Tibial artery (tissue), 4 donors: ENCODE data around the gene CFAP251.
A peak's percentile ranks its signal among the peaks of the same experiment; 100 is the strongest.

Source experiments
- DNase-seq, 2 donors: peaks; one replicate each; pipeline ENCODE4 v3.0.0-alpha.2; 2019
- H3K27ac ChIP-seq, 2 donors: fragments of 200-600 bp; sonication (generic) in 1 of 2; 1 replicate in 1 of 2; 2 replicates in 1 of 2; pipeline ENCODE4 v1.5.1; 2018 to 2019; ENCODE audit warnings: mild to moderate bottlenecking in 1 of 2
- H3K27me3 ChIP-seq, 2 donors: fragments of 200-600 bp; sonication (generic) in 1 of 2; one replicate each; pipeline versions ENCODE4 v1.5.1 to v1.6.0; 2016 to 2019
- H3K36me3 ChIP-seq, 3 donors: fragments of 200-600 bp; sonication (generic) in 2 of 3; one replicate each; pipeline ENCODE4 v1.5.1; 2016 to 2019; ENCODE audit warnings: mild to moderate bottlenecking in 2 of 3
- H3K4me1 ChIP-seq, 4 donors: fragments of 200-600 bp; sonication (generic) in 2 of 4; 1 replicate in 3 of 4; 2 replicates in 1 of 4; pipeline ENCODE4 v1.5.1; 2016 to 2019
- H3K4me3 ChIP-seq, 2 donors: fragments of 200-600 bp; sonication (generic) in 1 of 2; 1 replicate in 1 of 2; 2 replicates in 1 of 2; pipeline ENCODE4 v1.5.1; 2018 to 2019; ENCODE audit warnings: mild to moderate bottlenecking in 2 of 2
- H3K9me3 ChIP-seq, 3 donors: fragments of 200-600 bp; sonication (generic) in 1 of 3; one replicate each; pipeline ENCODE4 v1.5.1; 2016 to 2019
- intact Hi-C: fragments of 100-400 bp; cut with DNase I; formaldehyde crosslinking; loops from one replicate; pipeline ENCODE4 v1.15.0; 2023; ENCODE audit warnings: low total_unique reads
- TF ChIP-seq, protein P1 (sequence below), 2 experiments: fragments of 200-600 bp in 1 of 2; fragments of 450-650 bp in 1 of 2; IDR thresholded peaks; one replicate each; pipeline ENCODE4 v1.5.1; 2017 to 2019; ENCODE audit warnings: antibody characterized with exemption in 2 of 2, mild to moderate bottlenecking in 1 of 2, moderate library complexity in 1 of 2

Gene CFAP251

DNA sequence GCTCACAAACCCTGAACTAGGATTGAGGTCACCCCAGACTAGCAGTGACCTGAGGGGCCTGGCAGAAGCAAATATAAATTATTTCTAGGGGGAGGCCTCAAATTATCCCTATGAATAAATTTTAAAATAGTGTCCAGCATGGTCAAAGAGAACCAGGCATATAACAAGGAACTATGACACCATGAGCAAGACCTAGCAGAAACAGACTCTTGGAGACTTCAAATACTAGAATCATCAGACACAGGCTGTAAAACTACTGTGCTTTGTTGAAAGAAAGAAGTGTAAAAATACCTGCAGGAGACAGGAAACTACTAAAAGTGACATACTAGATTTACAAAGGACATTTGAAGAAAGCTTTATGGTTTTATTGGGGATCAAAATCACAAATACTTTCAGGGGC is 100.1 kb downstream of the CFAP251 start:
- H3K4me1 ChIP-seq, result peaks cover 0 to 15% (median 8%) of the 10 kb centered on the region in 4 donors
- no peaks in the 10 kb centered on the region for H3K9me3 ChIP-seq
- TF ChIP-seq, protein P1, sequence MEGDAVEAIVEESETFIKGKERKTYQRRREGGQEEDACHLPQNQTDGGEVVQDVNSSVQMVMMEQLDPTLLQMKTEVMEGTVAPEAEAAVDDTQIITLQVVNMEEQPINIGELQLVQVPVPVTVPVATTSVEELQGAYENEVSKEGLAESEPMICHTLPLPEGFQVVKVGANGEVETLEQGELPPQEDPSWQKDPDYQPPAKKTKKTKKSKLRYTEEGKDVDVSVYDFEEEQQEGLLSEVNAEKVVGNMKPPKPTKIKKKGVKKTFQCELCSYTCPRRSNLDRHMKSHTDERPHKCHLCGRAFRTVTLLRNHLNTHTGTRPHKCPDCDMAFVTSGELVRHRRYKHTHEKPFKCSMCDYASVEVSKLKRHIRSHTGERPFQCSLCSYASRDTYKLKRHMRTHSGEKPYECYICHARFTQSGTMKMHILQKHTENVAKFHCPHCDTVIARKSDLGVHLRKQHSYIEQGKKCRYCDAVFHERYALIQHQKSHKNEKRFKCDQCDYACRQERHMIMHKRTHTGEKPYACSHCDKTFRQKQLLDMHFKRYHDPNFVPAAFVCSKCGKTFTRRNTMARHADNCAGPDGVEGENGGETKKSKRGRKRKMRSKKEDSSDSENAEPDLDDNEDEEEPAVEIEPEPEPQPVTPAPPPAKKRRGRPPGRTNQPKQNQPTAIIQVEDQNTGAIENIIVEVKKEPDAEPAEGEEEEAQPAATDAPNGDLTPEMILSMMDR (IDR thresholded peaks at IDR 0.05), result no peak
- no peak overlapping the region for H3K27ac ChIP-seq
- no peaks in the 10 kb centered on the region for H3K36me3 ChIP-seq
- H3K4me3 ChIP-seq, result no peak overlapping the region
- no peak for DNase-seq
- intact Hi-C loops, result no loop called here
- H3K27me3 ChIP-seq, result no peaks in the 10 kb centered on the region

DNA sequence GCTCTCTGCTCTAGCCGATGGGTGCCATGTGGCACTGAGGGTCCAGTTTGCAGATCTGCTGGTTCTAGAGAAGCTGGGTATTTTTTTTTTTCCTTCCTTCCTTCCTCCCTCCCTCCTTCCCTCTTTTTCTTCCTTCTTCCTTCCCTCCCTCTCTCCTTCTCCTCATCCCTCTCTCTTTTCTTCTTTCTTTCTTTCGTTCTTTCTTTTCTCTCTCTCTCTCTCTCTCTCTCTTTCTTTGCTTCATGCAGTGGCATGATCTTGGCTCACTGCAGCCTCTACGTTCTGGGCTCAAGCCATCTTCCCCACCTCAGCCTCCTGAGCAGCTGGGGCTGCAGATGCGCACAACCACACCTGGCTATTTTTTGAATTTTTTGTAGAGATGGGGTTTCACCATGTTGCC is 100.5 kb downstream of the CFAP251 start:
- Histone ChIP-seq H3K4me1 (peaks cover 0 to 20% (median 12%) of the 10 kb centered on the region in 4 donors), H3K27ac (no peak overlapping the region), H3K4me3 (no peak overlapping the region), H3K27me3 (no peaks in the 10 kb centered on the region), H3K9me3 (no peaks in the 10 kb centered on the region), H3K36me3 (no peaks in the 10 kb centered on the region)
- DNase-seq, result no peak
- TF ChIP-seq, protein P1 (IDR thresholded peaks at IDR 0.05), result no peak
- intact Hi-C loops, result no loop called here

DNA sequence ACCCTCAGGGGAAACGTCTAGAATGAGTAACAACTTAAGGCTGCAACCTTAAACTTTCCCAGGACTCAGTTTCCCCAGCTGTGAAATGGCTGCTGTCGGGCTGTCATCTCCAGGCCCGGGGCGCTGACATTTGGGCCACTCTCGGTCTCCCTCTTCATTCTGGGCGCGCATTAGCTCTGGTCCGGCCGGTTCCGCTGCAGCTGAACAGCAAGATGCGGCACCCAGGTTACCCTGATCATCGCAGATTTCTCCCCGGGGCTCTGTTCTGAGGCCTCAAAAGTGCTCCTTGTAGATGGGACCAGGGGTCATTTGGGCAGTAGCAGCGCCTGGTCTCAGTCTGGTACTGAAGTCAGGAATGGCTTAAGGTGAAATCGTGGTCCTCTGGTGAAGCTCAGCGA is 102.4 kb downstream of the CFAP251 start:
- intact Hi-C loops, result loop anchor here (5.0 kb wide), 1 partner anchor 103 kb away; the partner anchor contains the start of gene CFAP251
- peak overlapping the region; percentile 70 to 82 for H3K4me3 ChIP-seq
- peaks cover 0 to 34% (median 23%) of the 10 kb centered on the region in 4 donors for H3K4me1 ChIP-seq
- peak overlapping the region; percentile 82 to 98 for H3K27ac ChIP-seq
- TF ChIP-seq, protein P1 (IDR thresholded peaks at IDR 0.05), result no peak
- H3K36me3 ChIP-seq, result no peaks in the 10 kb centered on the region
- DNase-seq, result no peak
- no peaks in the 10 kb centered on the region for H3K9me3 ChIP-seq
- H3K27me3 ChIP-seq, result no peaks in the 10 kb centered on the region

DNA sequence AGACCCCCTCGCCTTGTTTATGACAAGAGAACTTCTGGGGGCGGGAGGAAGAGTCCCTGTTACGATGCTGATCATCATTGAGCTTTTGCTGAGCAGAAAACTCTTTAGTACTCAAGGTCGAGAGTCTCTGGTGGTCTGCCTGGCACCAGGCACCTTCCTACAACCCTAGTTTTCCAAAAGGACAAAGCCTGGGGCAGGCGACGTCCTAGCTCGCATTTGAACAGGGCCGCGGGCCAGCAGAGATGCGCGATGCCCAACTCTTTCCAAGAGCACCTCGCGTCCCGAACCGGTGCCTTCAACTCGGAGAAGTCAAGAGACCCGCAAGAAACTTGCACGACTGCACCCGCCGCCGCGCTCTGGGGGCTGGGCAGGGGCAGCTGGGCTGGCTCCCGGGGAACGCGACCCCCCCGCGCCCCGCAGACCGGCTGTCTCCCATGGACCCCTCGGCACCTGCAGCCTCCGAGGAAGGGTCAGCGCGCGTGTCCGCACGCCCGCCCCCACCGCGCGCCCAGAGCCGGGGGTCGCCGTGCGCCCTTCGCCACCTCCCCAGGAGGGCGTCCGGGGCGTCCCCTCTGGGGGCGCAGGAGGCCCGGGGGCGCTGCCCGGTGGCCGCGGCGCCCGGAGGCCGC is 102.9 kb downstream of the CFAP251 start:
- H3K9me3 ChIP-seq, result no peaks in the 10 kb centered on the region
- peak in 1 of 2 donors; percentile 74 for DNase-seq
- H3K4me1 ChIP-seq, result peaks cover 0 to 39% (median 26%) of the 10 kb centered on the region in 4 donors
- peak overlapping the region; percentile 70 to 82 for H3K4me3 ChIP-seq
- intact Hi-C loops, result loop anchor here (5.0 kb wide), 1 partner anchor 104 kb away; the partner anchor contains the start of gene CFAP251
- peak overlapping the region; percentile 82 to 98 for H3K27ac ChIP-seq
- TF ChIP-seq, protein P1 (IDR thresholded peaks at IDR 0.05), result no peak
- no peaks in the 10 kb centered on the region for H3K36me3 ChIP-seq
- no peaks in the 10 kb centered on the region for H3K27me3 ChIP-seq

DNA sequence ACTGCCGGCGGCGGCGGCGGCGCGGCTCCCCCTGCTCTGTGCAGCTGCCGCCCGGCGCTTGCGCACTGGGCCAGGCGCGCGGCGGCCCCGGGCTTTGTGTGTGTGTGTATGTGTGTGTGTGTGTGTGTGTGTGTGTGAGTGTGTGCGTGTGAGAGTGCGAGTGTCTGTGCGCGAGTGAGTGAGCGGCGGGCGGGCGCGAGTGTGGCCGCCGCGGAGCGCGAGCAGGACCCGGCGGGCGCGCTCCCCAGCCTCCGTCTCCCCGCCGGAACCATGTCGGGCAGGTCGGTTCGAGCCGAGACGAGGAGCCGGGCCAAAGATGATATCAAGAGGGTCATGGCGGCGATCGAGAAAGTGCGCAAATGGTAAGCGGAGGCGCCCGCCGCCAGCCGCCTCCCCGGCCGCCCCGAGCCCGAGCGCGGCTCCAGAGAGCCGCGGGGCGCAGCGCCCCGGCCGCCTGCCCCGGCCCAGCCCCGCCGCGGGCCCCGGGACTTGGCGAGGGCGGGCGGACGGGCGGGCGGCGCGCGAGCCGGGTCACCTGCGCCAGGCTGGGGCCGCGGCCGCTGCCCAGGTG is 103.5 kb downstream of the CFAP251 start, which contains the start of gene BCL7A:
BCL7A (plus strand) TSS at position 63 of the 571 bp plus-strand sequence; CDS start at position 271, 208 bp downstream.
- Histone ChIP-seq H3K36me3 (no peaks in the 10 kb centered on the region), H3K9me3 (no peaks in the 10 kb centered on the region), H3K27me3 (no peaks in the 10 kb centered on the region), H3K27ac (peak within 1 kb of the TSS; percentile 90 to 98), H3K4me1 (peaks cover 0 to 45% (median 27%) of the 10 kb centered on the region in 4 donors), H3K4me3 (peak within 1 kb of the TSS; percentile 70 to 82)
- DNase-seq, result peak; percentile 56 to 81
- TF ChIP-seq, protein P1 (IDR thresholded peaks at IDR 0.05), result peak in 1 of 2 experiments; percentile 7
- intact Hi-C loops, result loop anchor here (5.0 kb wide), 1 partner anchor 105 kb away; the partner anchor contains the start of gene CFAP251
